ENCODE data around the gene SNX1. TPM values are rescaled to one million over a fixed set of nuclear protein-coding genes. Genes with fewer than 3 reads are reported as not detected.

SNX1 gene, protein sequence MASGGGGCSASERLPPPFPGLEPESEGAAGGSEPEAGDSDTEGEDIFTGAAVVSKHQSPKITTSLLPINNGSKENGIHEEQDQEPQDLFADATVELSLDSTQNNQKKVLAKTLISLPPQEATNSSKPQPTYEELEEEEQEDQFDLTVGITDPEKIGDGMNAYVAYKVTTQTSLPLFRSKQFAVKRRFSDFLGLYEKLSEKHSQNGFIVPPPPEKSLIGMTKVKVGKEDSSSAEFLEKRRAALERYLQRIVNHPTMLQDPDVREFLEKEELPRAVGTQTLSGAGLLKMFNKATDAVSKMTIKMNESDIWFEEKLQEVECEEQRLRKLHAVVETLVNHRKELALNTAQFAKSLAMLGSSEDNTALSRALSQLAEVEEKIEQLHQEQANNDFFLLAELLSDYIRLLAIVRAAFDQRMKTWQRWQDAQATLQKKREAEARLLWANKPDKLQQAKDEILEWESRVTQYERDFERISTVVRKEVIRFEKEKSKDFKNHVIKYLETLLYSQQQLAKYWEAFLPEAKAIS
- 56.3 TPM for total RNA-seq

DNA sequence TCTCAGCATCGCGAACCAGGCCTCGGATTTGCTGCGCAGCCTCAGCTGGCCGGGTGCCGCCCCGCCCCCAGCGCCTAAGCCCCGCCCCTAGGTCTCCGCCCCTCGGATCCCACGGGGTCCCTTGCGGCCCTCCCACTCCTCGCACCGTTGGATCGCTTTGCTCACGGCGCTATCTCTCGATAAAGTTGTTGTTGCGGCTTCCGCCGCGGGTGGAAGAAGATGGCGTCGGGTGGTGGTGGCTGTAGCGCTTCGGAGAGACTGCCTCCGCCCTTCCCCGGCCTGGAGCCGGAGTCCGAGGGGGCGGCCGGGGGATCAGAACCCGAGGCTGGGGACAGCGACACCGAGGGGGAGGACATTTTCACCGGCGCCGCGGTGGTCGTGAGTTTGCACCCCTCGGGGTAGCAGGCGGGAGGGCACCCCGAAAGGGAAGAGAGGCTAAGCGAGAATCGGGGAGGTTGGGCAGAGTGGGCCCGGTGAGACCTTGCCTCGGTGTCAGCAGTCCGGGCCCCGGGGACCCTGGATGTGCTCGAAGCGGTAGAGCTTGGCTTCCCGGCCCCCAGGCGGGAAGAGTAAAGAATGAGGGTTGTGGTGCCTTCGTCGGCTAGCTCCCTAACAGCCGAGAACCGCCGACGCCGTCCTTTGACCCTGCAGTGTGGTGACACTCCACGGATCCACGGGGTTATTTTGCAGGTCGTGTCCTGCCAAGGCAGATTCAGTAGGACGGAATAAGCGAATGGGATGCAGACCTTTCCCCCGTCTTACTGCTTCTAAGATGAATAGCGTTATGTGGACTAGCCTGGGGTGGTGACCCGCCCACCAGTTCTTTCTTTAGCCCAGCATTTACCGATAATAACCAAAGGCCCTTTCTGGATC is at the start of gene SNX1:
TSS of gene SNX1 (plus strand) at position 188 of the 873 bp plus-strand sequence. CDS start at position 220, 32 bp downstream.

DNA sequence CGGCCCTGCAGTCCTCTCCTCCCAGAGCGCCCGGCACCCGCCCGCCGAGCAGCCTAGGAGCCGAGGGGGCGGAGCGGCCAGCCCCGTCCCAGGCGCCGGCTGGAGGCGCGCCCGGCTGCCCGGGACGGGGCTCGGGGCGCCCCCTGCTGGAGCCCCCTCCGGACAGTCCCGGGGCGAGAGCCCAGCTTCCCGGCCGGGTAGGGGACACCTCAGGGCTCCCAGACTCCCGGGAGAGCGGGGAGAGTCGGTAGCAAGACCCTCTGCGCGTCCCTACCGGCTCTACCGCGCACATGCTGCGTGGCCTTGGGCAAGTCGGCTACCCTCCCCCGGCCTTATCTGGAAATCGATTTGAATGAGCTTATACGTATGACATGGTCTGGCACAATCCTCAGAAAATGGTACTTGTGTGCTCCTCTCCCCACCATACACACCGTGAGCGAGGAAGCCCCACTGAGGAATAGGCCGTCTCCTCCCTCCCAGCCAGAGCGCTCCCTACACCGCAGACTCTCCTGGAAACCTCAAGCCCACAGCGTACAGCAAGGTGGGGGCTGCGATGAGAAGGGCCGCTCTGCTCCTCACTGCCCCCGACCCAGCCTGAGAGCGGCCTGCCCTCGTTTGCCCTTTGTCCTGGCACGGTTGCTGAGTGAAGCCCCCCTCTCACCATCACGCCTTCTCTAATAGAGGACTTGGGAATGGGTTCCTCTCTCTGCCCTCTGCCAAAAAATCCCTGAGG is 49.2 kb upstream of the SNX1 start, which contains the start of gene DAPK2:
TSS of gene DAPK2 (minus strand) at position 65 of the 733 bp plus-strand sequence. CDS start 6,224 bp downstream, outside the sequence.

DNA sequence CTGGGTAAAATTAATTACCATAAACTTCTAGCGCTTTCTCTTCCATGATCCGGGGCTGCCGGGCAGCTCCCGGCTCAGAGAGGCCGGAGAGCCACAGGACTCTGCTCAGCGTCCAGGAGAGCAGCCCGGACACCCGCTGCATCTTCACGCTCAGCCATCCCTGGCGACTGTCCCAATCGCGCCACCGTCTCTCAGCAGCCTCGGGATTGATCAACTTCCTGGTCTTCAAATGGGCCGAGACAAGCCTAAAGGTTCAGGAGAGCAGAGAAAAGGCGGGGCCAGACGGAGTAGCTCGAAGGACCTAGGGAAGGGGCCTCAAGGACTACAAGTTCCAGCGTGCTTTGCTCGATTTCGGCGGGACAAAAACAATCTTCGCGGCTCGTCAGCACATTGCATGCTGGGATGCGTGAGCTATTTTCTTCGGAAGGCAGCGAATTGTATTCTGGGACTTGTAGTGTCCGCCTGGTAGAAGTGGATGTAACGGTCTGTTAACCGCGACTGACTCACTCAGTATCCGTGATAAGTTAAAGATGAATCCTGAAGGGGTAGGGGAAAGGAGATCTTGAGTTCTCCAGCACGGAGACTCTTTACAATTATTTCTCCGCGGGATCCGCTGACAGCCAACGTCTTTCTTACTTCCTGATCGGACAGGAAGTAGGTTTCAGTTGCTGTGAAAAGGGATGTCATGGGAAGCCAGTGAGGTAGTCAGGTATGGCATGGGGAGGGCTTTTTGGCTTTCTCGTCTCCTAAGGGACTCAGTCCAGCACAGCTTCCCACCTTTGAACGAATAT is 2.0 kb upstream of the SNX1 start, which contains the start of gene CIAO2A:
TSS of gene CIAO2A (minus strand) at position 212 of the 791 bp plus-strand sequence. CDS start at position 142, 70 bp downstream.

DNA sequence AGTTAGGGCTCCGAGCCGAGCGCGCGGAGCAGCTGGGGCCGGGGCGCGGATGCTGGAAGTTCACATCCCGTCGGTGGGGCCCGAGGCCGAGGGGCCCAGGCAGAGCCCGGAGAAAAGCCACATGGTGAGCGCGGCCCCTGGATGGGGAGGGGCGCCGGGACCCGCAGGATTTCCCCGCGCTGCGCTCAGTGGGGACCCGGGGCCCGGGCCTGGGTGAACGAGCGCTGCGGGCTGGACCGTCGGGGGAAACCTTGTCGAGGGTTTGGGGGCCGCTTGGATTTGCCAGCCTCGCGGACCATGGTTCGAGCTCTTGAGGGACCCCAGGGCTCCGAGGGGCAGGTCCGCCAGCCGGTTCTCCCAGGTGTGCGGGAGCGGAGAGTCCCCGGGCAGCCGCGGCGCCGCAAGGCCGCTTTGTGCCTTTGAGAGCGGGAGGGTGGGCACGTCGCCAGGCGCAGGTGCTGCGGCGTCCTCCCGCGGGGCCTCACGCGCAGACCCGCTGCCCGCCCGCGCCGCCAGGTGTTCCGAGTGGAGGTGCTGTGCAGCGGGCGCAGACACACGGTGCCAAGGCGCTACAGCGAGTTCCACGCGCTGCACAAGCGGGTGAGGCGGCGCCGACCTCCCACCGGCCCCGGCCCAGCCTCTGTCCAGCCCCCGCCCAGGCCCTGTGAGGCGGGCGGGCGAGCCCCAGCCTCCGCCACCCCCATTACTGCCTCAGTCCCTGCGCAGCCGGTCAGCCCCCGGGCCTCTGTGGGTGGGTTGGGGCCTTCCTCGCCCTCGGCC is 56.1 kb downstream of the SNX1 start, which contains the start of gene SNX22:
TSS of gene SNX22 (plus strand) at position 5 of the 780 bp plus-strand sequence. CDS start at position 50, 45 bp downstream.

DNA sequence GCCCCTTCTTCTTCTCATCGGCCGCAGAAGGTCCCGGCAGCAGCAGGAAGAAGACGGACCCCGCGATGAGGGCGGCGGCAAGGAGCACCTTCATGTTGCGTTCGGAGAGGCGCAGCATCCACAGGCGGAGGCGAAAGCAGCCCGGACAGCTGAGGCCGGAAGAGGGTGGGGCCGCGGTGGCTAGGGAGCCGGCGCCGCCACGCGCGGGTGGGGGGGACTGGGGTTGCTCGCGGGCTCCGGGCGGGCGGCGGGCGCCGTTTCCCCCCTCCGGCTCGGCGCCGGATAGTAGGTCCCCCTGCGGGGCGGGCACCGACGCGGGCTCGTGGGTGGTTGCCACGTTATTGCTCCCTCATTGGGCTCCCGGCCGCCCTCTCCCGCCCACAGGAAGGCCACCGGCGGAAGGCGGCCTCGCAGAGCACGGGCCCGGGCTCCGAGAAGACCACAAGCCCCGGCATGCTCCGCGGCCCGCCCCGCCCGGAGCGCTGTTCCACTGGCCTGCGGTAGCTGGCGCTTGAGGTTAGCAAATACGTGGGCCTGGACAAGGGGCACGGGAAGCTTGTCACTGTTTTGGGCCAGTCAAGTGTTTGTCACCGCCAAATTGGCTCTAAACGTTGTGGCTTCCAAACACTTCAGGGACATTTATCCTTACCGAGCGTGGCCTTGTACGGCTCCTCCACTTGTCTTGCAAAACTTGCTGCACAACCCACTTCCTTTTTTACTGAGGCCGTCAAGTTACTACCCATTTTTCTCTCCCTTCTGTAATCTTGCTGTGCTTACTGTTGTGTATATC is 67.3 kb downstream of the SNX1 start, which contains the start of gene PPIB:
TSS of gene PPIB (minus strand) at position 154 of the 790 bp plus-strand sequence. CDS start at position 118, 36 bp downstream.

Small RNAs within 50 kb of the gene (small RNA-seq; reads per million reads assigned to genes)
- not detected for gene RF00019 (ENCODE audit: low replicate concordance)

Other genes starting within 250 kb of the SNX1 start
- 7.2 TPM for gene DAPK2, start 49.5 kb upstream of the SNX1 start, total RNA-seq
- gene CIAO2A, start 2.1 kb upstream of the SNX1 start, total RNA-seq = 20.7 TPM
- 9.7 TPM for gene SNX22, start 55.7 kb downstream of the SNX1 start, total RNA-seq
- gene PPIB, start 67.0 kb downstream of the SNX1 start, total RNA-seq = 121 TPM